ENCODE measurements around the gene KCMF1.

KCMF1 gene

DNA sequence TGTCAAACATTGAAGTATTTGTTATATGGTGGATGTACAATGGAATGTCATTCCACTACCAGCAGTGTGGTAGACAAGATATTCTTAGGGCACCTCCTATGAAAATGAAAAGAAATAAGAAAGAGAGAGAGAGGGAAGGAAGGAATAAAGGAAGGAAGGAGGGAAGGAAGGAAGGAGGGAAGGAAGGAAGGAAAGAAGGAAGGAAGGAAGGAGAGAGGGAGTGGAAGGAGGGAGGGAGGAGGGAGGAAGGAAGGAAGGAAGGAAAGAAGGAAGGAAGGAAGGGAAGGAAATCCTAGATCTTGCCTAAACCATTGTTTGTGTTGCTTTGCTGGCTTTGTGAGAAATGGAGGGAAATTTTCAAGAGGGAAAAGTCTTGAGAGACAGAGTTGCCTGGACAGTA, 112.1 kb downstream of the KCMF1 start:
- TF ChIP-seq, protein P1, sequence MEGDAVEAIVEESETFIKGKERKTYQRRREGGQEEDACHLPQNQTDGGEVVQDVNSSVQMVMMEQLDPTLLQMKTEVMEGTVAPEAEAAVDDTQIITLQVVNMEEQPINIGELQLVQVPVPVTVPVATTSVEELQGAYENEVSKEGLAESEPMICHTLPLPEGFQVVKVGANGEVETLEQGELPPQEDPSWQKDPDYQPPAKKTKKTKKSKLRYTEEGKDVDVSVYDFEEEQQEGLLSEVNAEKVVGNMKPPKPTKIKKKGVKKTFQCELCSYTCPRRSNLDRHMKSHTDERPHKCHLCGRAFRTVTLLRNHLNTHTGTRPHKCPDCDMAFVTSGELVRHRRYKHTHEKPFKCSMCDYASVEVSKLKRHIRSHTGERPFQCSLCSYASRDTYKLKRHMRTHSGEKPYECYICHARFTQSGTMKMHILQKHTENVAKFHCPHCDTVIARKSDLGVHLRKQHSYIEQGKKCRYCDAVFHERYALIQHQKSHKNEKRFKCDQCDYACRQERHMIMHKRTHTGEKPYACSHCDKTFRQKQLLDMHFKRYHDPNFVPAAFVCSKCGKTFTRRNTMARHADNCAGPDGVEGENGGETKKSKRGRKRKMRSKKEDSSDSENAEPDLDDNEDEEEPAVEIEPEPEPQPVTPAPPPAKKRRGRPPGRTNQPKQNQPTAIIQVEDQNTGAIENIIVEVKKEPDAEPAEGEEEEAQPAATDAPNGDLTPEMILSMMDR (IDR thresholded peaks at IDR 0.05; ENCODE audit: low read depth, low read length, poor library complexity, severe bottlenecking), result no peak
- no peak for TF ChIP-seq EZH2phosphoT487 (IDR thresholded peaks at IDR 0.05; ENCODE audit: borderline replicate concordance, low read length)
- no peaks in the 10 kb centered on the region for H3K9me3 ChIP-seq (ENCODE audit: control insufficient read depth, insufficient read depth, low read length)
- H3K9me2 ChIP-seq (replicated peaks; ENCODE audit: control insufficient read depth, low read length), result no peaks in the 10 kb centered on the region
- no peaks in the 10 kb centered on the region for H4K20me1 ChIP-seq (ENCODE audit: control insufficient read depth, insufficient read depth, low read depth, low read length)
- H3K4me2 ChIP-seq (ENCODE audit: low read length), result no peak overlapping the region
- H3K4me1 ChIP-seq (ENCODE audit: control insufficient read depth, low read length), result peaks cover 4% of the 10 kb centered on the region; the same call in 1 of the 2 replicates
- no peaks in the 10 kb centered on the region for H3K36me3 ChIP-seq (ENCODE audit: control insufficient read depth, low read length)
- H3F3A ChIP-seq (ENCODE audit: control insufficient read depth, insufficient read depth), result no peaks in the 10 kb centered on the region
- H3K4me3 ChIP-seq (ENCODE audit: low read length), result no peak overlapping the region
- no peak overlapping the region for H3K27ac ChIP-seq (ENCODE audit: low read depth, low read length)
- peaks cover 17% of the 10 kb centered on the region; the same call in 1 of the 2 replicates for H3K27me3 ChIP-seq (ENCODE audit: control insufficient read depth, low read length)
- no peaks in the 10 kb centered on the region for H3K79me2 ChIP-seq (ENCODE audit: control insufficient read depth, low read length)

DNA sequence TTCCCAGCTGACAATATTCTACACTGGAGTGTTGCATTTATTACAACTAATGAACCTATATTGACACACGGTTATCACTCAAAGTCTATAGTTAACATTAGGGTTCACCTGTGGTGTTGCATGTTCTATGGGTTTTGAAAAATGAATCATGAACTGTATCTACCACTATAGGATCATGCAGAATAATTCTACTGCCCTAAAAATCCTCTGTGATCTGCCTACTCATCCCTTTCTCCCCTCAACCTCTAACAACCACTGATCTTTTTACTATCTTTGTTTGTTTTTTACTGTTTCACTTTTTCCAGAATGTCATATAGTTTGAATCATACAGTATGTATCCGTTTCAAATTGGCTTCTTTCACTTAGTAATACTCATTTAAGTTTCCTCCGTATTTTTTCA, 114.6 kb downstream of the KCMF1 start:
- Histone ChIP-seq H3K4me2 (ENCODE audit: low read length) (no peak overlapping the region), H3K9me2 (replicated peaks; ENCODE audit: control insufficient read depth, low read length) (no peaks in the 10 kb centered on the region), H3K79me2 (ENCODE audit: control insufficient read depth, low read length) (no peaks in the 10 kb centered on the region), H3K36me3 (ENCODE audit: control insufficient read depth, low read length) (no peaks in the 10 kb centered on the region), H3K4me3 (ENCODE audit: low read length) (no peak overlapping the region), H3K27ac (ENCODE audit: low read depth, low read length) (no peak overlapping the region), H3K27me3 (ENCODE audit: control insufficient read depth, low read length) (peaks cover 23% of the 10 kb centered on the region; the same call in 1 of the 2 replicates), H3F3A (ENCODE audit: control insufficient read depth, insufficient read depth) (no peaks in the 10 kb centered on the region), H3K9me3 (ENCODE audit: control insufficient read depth, insufficient read depth, low read length) (no peaks in the 10 kb centered on the region), H4K20me1 (ENCODE audit: control insufficient read depth, insufficient read depth, low read depth, low read length) (no peaks in the 10 kb centered on the region), H3K4me1 (ENCODE audit: control insufficient read depth, low read length) (peaks cover 4% of the 10 kb centered on the region; the same call in 1 of the 2 replicates)
- no peak for TF ChIP-seq EZH2phosphoT487 (IDR thresholded peaks at IDR 0.05; ENCODE audit: borderline replicate concordance, low read length)
- TF ChIP-seq, protein P1 (IDR thresholded peaks at IDR 0.05; ENCODE audit: low read depth, low read length, poor library complexity, severe bottlenecking), result no peak

DNA sequence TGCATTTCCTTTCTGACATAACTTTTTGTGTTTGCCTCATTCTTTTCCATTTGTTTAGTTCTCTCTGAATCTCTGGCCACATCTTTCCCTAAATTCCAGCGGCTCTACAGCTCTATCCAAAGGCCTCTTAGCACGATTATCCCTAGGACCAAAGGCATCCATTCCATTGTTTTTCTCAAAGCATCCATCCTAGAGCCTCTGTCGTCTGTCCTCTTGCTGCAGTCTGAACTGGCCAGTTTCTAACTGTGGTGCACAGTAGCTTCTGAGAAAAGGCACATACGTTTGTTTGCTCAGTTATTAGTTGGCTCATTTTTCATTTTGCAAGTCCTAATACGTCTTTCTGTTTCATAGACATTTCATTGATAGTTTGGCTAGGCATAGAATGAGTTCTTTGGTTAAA, 116.6 kb downstream of the KCMF1 start:
- H3F3A ChIP-seq (ENCODE audit: control insufficient read depth, insufficient read depth), result no peaks in the 10 kb centered on the region
- H3K9me3 ChIP-seq (ENCODE audit: control insufficient read depth, insufficient read depth, low read length), result no peaks in the 10 kb centered on the region
- H3K9me2 ChIP-seq (replicated peaks; ENCODE audit: control insufficient read depth, low read length), result no peaks in the 10 kb centered on the region
- H3K27me3 ChIP-seq (ENCODE audit: control insufficient read depth, low read length), result peaks cover 17% of the 10 kb centered on the region; the same call in 1 of the 2 replicates
- TF ChIP-seq, protein P1 (IDR thresholded peaks at IDR 0.05; ENCODE audit: low read depth, low read length, poor library complexity, severe bottlenecking), result no peak
- TF ChIP-seq EZH2phosphoT487 (IDR thresholded peaks at IDR 0.05; ENCODE audit: borderline replicate concordance, low read length), result no peak
- H3K4me3 ChIP-seq (ENCODE audit: low read length), result no peak overlapping the region
- no peaks in the 10 kb centered on the region for H3K4me1 ChIP-seq (ENCODE audit: control insufficient read depth, low read length)
- H3K79me2 ChIP-seq (ENCODE audit: control insufficient read depth, low read length), result no peaks in the 10 kb centered on the region
- no peak overlapping the region for H3K27ac ChIP-seq (ENCODE audit: low read depth, low read length)
- no peak overlapping the region for H3K4me2 ChIP-seq (ENCODE audit: low read length)
- no peaks in the 10 kb centered on the region for H4K20me1 ChIP-seq (ENCODE audit: control insufficient read depth, insufficient read depth, low read depth, low read length)
- H3K36me3 ChIP-seq (ENCODE audit: control insufficient read depth, low read length), result no peaks in the 10 kb centered on the region
